GM18505 (cell line): ENCODE results near the gene NT5C.
A peak's percentile ranks its signal among the peaks of the same experiment; 100 is the strongest.
"Not testable (repeated sequence)": the region's sequence is repeated elsewhere in the genome, so short reads cannot be mapped to it uniquely, and the experiment has no call there.

Source experiments
- ATAC-seq: cut with Tn5 transposase; IDR thresholded peaks from one replicate; pipeline ENCODE4 v1.9.1; 2021; ENCODE audit not compliant: unreplicated experiment
- POLR2A ChIP-seq: IDR thresholded peaks from 4 replicates; pipeline ENCODE4 v1.6.1; 2011; ENCODE audit warnings: borderline replicate concordance; ENCODE audit not compliant: insufficient read depth, insufficient read length; ENCODE audit errors: extremely low read depth

The NT5C gene

GRCh38 chr17:75135452-75135851, 3.9 kb upstream of the NT5C start:
- no peak for ATAC-seq
- TF ChIP-seq POLR2A: no peak

GRCh38 chr17:75133607-75134347, 2.2 kb upstream of the NT5C start:
- not testable (repeated sequence) for ATAC-seq

DNA sequence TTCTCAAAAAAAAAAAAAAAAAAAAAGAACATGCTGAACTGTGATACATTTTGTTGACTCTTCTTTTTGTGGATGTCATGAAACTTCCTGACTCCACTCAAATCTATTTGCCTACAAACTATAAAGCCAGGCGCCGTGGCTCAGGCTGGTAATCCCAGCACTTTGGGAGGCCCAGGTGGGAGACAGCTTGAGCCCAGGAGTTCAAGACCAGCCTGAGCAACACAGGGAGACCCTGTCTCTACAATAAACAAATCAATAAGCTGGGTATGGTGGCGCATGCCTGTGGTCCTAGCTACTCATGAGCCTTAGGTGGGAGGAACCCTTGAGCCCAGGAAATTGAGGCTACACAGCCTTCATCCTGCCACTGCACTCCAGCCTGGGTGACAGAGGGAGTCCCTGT, 1.5 kb upstream of the NT5C start:
- ATAC-seq: no peak
- TF ChIP-seq POLR2A: no peak

DNA sequence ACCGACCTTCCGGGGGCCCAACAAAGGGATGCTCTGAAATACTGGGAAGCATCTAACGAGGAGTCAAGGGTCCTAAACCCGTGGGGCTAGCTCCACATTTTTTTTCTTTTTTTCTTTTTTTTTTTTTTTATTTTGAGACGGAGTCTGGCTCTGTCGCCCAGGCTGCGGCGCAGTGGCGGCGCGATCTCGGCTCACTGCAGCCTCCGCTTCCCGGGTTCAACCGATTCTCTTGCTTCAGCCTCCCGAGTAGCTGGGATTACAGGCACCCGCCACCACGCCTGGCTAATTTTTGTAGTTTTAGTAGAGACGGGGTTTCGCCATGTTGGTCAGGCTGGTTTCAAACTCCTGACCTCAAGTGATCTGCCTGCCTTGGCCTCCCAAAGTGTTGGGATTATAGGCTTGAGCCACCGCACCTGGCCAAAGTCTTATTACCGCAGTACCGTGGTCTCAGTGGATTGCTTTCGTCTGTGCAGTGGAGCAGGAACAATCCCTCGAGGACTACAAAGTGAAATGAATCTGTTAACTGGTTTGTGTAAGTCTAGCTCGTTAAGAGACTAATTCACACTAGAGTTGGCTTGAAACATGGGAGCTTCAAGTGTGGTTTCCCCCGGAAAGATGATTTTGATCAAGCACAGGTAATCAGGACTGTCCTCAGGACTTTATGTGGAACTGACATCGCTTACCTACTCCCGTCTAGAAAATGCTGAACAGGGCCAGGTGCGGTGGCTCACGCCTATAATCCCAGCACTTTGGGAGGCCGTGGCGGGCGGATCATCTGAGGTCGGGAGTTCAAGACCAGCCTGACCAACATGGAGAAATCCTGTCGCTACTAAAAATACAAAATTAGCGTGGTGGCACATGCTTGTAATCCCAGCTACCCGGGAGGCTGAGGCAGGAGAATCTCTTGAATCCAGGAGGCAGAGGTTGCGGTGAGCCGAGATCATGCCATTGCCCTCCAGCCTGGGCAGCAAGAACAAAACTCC, 767 bp upstream of the NT5C start:
- ATAC-seq: not testable (repeated sequence)

DNA sequence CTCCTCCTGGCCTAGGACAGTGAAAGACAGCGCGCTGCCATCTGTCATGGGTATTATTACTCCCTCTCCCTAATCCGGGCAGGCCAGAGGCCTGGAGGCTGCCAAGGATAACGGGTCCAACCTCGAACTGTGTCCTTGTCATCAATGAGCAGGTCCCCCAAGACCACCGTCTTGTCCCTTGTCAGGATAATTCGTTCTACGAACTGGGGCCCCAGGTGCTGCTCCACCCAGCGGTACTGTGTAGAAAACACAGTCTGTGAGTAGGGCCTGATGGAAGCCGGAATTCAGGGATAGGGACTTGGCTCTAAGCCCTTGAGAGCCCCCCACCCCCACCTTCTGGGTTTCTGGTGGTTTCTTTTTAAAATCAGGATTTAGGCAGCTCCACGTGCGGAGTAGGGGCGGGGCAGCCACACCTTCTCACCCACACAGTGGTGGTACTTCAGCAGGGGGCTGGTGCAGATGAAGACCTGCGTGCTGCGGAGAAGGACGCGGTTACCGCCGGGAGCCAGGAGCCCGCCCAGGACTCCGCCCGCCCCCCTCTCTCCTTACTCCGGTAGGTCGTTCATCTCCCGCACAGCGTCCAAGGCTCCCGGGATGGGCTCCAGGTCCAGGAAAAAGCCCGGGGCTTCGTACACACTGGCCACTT, 787 bp downstream of the NT5C start:
- ATAC-seq: peak; percentile 16

DNA sequence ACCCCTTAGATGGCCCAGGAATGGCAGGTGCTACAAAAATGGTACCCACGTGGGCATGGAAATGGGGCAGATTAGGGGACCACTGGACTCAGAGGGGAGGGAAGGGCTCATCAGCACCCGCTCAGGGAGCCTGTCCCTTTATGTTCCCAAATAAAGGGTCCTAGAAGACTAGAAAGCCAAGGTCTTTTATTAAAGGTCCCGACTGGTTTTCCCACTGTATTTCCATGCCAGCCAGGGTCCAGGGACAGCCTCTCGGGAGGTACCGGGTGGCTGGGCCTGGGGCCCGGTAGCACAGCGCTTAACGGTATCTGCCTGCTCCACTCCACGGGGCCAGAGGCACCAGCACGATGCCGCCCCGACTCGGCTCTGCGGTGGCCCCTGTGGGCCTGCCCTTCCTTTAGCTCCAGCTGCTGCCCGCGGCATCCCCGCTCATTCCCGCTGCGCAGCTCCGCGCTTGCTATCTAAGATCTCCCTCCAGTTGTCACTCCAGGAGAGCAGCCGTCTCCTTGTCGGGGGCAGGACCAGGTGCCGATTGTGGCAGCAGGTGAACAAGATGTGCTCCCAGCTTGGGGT, 1.4 kb downstream of the NT5C start:
- no peak for TF ChIP-seq POLR2A
- no peak for ATAC-seq

More for the DNA sequence above, 787 bp downstream of the NT5C start:
- TF ChIP-seq POLR2A: no peak

DNA sequence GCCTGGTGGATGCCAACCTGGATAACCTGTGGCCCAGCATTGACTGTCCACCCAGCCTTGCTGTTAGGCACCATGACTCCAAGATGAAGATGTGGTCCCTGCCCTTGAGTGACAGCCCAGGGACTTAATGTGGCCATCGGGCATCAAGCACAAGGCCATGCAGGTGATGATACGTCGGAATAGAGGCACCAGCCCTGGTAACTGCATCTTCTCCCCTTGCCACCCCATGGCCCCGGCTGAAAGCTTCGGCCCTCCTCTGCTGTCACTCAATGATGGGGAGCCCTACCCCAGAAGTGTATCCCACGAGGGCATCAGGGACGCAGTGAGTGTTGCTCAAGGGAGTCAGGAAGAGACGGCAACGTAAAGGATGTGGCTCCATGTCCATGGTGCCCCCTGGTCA, 2.0 kb downstream of the NT5C start:
- TF ChIP-seq POLR2A: no peak
- no peak for ATAC-seq

- peak; percentile 7 for TF ChIP-seq POLR2A
- ATAC-seq: no peak
Observed at GRCh38 chr17:75128694-75129505, 2.6 kb downstream of the NT5C start.

- ATAC-seq: not testable (repeated sequence)
Observed at GRCh38 chr17:75127936-75128335, 3.6 kb downstream of the NT5C start.

GRCh38 chr17:75126954-75127353, 4.6 kb downstream of the NT5C start:
- TF ChIP-seq POLR2A: no peak
- no peak for ATAC-seq

- no peak for ATAC-seq
- no peak for TF ChIP-seq POLR2A
Observed at GRCh38 chr17:75125984-75126383, 5.6 kb downstream of the NT5C start.

DNA sequence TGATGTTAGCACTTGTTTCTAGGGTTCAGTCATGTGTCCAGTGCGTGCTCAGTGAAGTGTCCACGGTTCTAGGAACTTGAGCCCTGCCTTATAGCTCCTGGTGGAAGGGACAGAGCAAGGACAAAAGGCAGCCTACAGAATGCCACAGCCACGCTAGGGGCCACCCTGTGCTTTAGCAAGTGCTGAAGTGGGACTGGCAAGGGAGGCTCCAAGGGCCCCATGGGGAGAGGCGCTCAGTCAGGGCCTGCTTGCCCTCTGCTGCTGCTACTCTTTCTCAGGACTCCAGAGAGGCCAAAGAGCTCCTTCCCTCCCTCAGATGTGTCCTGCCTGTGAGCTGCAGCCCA, 6.8 kb downstream of the NT5C start:
- no peak for TF ChIP-seq POLR2A
- ATAC-seq: no peak

DNA sequence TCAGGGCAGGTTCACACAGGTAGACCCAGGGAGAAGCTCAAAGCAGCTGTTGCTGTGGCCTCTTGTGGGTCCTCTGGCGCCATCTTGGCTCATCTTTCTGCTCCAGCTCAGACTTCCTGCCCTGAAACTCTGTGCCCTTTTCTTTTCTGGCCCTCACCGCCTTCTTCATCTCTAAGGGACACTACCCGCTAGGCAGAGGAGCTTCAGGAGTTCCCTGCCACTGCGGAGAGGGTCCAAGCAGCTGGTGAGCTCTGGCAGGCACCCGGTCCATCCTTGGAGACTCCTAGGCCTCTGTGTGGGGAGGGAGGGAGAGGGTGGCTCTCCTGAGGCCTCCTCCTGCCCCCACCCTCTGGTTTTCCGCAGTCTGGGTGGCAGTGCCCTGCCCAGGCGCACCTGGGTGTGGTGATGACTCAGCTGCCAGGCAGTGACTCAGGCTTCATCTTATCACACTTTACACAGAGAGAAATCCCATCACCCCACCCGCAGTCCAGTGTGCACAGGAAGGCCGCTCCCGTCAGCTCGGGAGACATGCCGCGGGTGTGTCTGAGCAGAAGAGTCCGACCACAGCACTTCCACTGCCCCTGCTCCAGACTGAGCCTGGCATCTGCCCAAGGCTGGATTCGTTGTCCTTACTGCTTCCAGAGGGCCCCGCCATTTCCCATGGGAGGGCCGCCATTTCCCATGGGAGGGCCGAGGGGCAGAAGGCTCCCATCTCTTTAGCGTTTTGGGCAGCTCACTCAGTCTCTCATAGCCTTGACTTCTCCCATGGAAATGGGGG, 7.3 kb downstream of the NT5C start:
- no peak for TF ChIP-seq POLR2A
- ATAC-seq: no peak

DNA sequence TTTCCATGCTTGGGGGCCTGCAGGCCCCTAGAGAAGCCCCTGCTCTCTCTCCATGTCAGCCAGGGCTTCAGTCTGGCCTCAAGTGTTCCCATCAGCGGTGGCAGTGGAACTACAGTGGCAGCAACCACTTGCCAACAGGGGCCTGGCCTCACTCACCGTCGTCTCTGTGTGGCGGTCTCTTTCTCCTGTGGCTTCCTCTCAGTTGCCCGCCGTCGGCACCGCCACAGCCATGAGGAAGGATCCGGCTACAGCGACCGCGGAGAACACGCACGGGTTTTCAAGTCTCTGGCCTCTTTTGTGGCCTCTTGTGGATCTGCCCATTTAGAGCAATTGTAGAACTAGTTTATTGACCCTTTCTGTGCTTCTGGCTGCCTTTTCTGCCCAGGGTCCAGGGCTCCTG, 13.2 kb downstream of the NT5C start:
- no peak for ATAC-seq
- no peak for TF ChIP-seq POLR2A
